Lung (tissue), 12 donors: Measurements from ENCODE around the gene FAT2. TPM values are rescaled to one million over a fixed set of nuclear protein-coding genes. Genes with fewer than 3 reads are reported as not detected.

Source experiments
- ATAC-seq: fragments of 200-7000 bp; cut with Tn5 transposase; one replicate; pipeline ENCODE4 v1.9.1; 2020; ENCODE audit warnings: moderate number of reproducible peaks; ENCODE audit not compliant: insufficient read depth, low FRiP score
- DNase-seq, 3 donors: peaks; one replicate each; pipeline ENCODE4 v3.0.0-alpha.2; 2013 to 2017
- H3K27ac ChIP-seq, 2 donors: one replicate each; pipeline ENCODE4 v1.5.1; 2013; ENCODE audit warnings: mild to moderate bottlenecking in 2 of 2, moderate library complexity in 2 of 2, control low read depth in 1 of 2, inconsistent platforms in 1 of 2, low read depth in 1 of 2, low read length in 1 of 2
- H3K27me3 ChIP-seq, 3 donors: one replicate each; pipeline ENCODE4 v1.5.1; 2013; ENCODE audit warnings: low read length in 2 of 3; ENCODE audit not compliant: control insufficient read depth in 3 of 3, insufficient read depth in 3 of 3
- H3K36me3 ChIP-seq, 4 donors: one replicate each; pipeline ENCODE4 v1.5.1; 2013; ENCODE audit warnings: low read length in 4 of 4, mild to moderate bottlenecking in 1 of 4, moderate library complexity in 1 of 4; ENCODE audit not compliant: control insufficient read depth in 4 of 4, insufficient read depth in 4 of 4
- H3K4me1 ChIP-seq, 5 donors: one replicate each; pipeline ENCODE4 v1.5.1; 2013; ENCODE audit warnings: low read length in 5 of 5, mild to moderate bottlenecking in 2 of 5, moderate library complexity in 1 of 5; ENCODE audit not compliant: control insufficient read depth in 5 of 5, insufficient read depth in 5 of 5
- H3K4me3 ChIP-seq: one replicate; pipeline ENCODE4 v1.5.1; 2013; ENCODE audit warnings: mild to moderate bottlenecking, control low read depth, moderate library complexity
- H3K9ac ChIP-seq, 2 donors: one replicate each; pipeline ENCODE4 v1.5.1; 2013; ENCODE audit warnings: low read length in 2 of 2, control low read depth in 1 of 2; ENCODE audit not compliant: insufficient read depth in 1 of 2
- H3K9me3 ChIP-seq, 4 donors: one replicate each; pipeline ENCODE4 v1.5.1; 2013; ENCODE audit warnings: low read length in 3 of 4, mild to moderate bottlenecking in 1 of 4, moderate library complexity in 1 of 4; ENCODE audit not compliant: control insufficient read depth in 4 of 4, insufficient read depth in 3 of 4
- CTCF ChIP-seq: IDR thresholded peaks from 2 replicates; pipeline ENCODE4 v1.5.1; 2012; ENCODE audit warnings: mild to moderate bottlenecking; ENCODE audit errors: control extremely low read depth, extremely low read depth
- WGBS, 2 donors: extraction: QIAGEN DNeasy Blood & Tissue Kit; methylation state at CpG; one replicate each; pipeline ENCODE4 v1.1.7; 2013; 5-methylcytosine and 5-hydroxymethylcytosine counted together
- polyA plus RNA-seq, 2 donors: library from polyadenylated mRNA; stranded (reverse); fragments of 200-250 nt; gene quantifications; one replicate each; pipeline ENCODE4 v1.2.1, GENCODE V29; 2013
- total RNA-seq, 2 donors: library from RNA; depleted of rRNA in 1 of 2; stranded (reverse); fragments of >200 nt in 1 of 2; gene quantifications; one replicate each; pipeline ENCODE4 v1.2.1, GENCODE V29; 2014 to 2021
- donor health status: control.
- donor health status: control.
- donor health status: Bipolar disorder and iron deficiency.
- donor health status: healthy.
- donor health status: DM: yes; HTN: yes; CAD: no.

Gene FAT2
- total and polyA plus RNA-seq, 4 donors, result 0.24 to 3.1 (median 0.67) TPM

GRCh38 chr5:151612689-151613427 lies 21.7 kb upstream of the FAT2 start:
- no peak for ATAC-seq
- DNase-seq, result no peak
- no peaks in the 10 kb centered on the region for H3K4me1 ChIP-seq

GRCh38 chr5:151611127-151611775 lies 20.1 kb upstream of the FAT2 start:
- Histone ChIP-seq H3K4me3 (no peak overlapping the region), H3K36me3 (no peaks in the 10 kb centered on the region), H3K27ac (no peak overlapping the region), H3K9me3 (no peaks in the 10 kb centered on the region), H3K4me1 (no peaks in the 10 kb centered on the region), H3K27me3 (peaks cover 0 to 4% (median 2%) of the 10 kb centered on the region in 3 donors), H3K9ac (no peak overlapping the region)
- 93 to 96% methylated on average over 8 of the region's 8 CpGs for WGBS, 2 donors
- no peak for TF ChIP-seq CTCF
- ATAC-seq (no peak), DNase-seq (no peak)

More at GRCh38 chr5:151612689-151613427, 21.7 kb upstream of the FAT2 start:
- no peak overlapping the region for H3K27ac ChIP-seq
- no peaks in the 10 kb centered on the region for H3K9me3 ChIP-seq
- WGBS, 2 donors, result 13 to 29% methylated on average over 8 of the region's 8 CpGs
- TF ChIP-seq CTCF, result no peak
- peaks cover 0 to 4% (median 2%) of the 10 kb centered on the region in 3 donors for H3K27me3 ChIP-seq
- no peak overlapping the region for H3K9ac ChIP-seq
- no peaks in the 10 kb centered on the region for H3K36me3 ChIP-seq
- no peak overlapping the region for H3K4me3 ChIP-seq

- Histone ChIP-seq H3K4me1 (no peaks in the 10 kb centered on the region), H3K9me3 (no peaks in the 10 kb centered on the region), H3K9ac (no peak overlapping the region), H3K27me3 (no peaks in the 10 kb centered on the region), H3K4me3 (no peak overlapping the region), H3K36me3 (no peaks in the 10 kb centered on the region), H3K27ac (no peak overlapping the region)
- TF ChIP-seq CTCF, result no peak
- DNase-seq (no peak), ATAC-seq (no peak)
Measured at GRCh38 chr5:151608522-151608921, 17.4 kb upstream of the FAT2 start.
